Lung (tissue), 12 donors: Measurements from ENCODE around the gene ITGB2. TPM values are rescaled to one million over a fixed set of nuclear protein-coding genes. Genes with fewer than 3 reads are reported as not detected.
A peak's percentile ranks its signal among the peaks of the same experiment; 100 is the strongest.

ENCODE experiments used
- ATAC-seq: fragments of 200-7000 bp; cut with Tn5 transposase; one replicate; pipeline ENCODE4 v1.9.1; 2020; ENCODE audit warnings: moderate number of reproducible peaks; ENCODE audit not compliant: insufficient read depth, low FRiP score
- DNase-seq, 3 donors: peaks; one replicate each; pipeline ENCODE4 v3.0.0-alpha.2; 2013 to 2017
- H3K27ac ChIP-seq, 2 donors: one replicate each; pipeline ENCODE4 v1.5.1; 2013; ENCODE audit warnings: mild to moderate bottlenecking in 2 of 2, moderate library complexity in 2 of 2, control low read depth in 1 of 2, inconsistent platforms in 1 of 2, low read depth in 1 of 2, low read length in 1 of 2
- H3K27me3 ChIP-seq, 3 donors: one replicate each; pipeline ENCODE4 v1.5.1; 2013; ENCODE audit warnings: low read length in 2 of 3; ENCODE audit not compliant: control insufficient read depth in 3 of 3, insufficient read depth in 3 of 3
- H3K36me3 ChIP-seq, 4 donors: one replicate each; pipeline ENCODE4 v1.5.1; 2013; ENCODE audit warnings: low read length in 4 of 4, mild to moderate bottlenecking in 1 of 4, moderate library complexity in 1 of 4; ENCODE audit not compliant: control insufficient read depth in 4 of 4, insufficient read depth in 4 of 4
- H3K4me1 ChIP-seq, 5 donors: one replicate each; pipeline ENCODE4 v1.5.1; 2013; ENCODE audit warnings: low read length in 5 of 5, mild to moderate bottlenecking in 2 of 5, moderate library complexity in 1 of 5; ENCODE audit not compliant: control insufficient read depth in 5 of 5, insufficient read depth in 5 of 5
- H3K4me3 ChIP-seq: one replicate; pipeline ENCODE4 v1.5.1; 2013; ENCODE audit warnings: mild to moderate bottlenecking, control low read depth, moderate library complexity
- H3K9ac ChIP-seq, 2 donors: one replicate each; pipeline ENCODE4 v1.5.1; 2013; ENCODE audit warnings: low read length in 2 of 2, control low read depth in 1 of 2; ENCODE audit not compliant: insufficient read depth in 1 of 2
- H3K9me3 ChIP-seq, 4 donors: one replicate each; pipeline ENCODE4 v1.5.1; 2013; ENCODE audit warnings: low read length in 3 of 4, mild to moderate bottlenecking in 1 of 4, moderate library complexity in 1 of 4; ENCODE audit not compliant: control insufficient read depth in 4 of 4, insufficient read depth in 3 of 4
- WGBS, 2 donors: extraction: QIAGEN DNeasy Blood & Tissue Kit; methylation state at CpG; one replicate each; pipeline ENCODE4 v1.1.7; 2013; 5-methylcytosine and 5-hydroxymethylcytosine counted together
- polyA plus RNA-seq, 2 donors: library from polyadenylated mRNA; stranded (reverse); fragments of 200-250 nt; gene quantifications; one replicate each; pipeline ENCODE4 v1.2.1, GENCODE V29; 2013
- total RNA-seq, 2 donors: library from RNA; depleted of rRNA in 1 of 2; stranded (reverse); fragments of >200 nt in 1 of 2; gene quantifications; one replicate each; pipeline ENCODE4 v1.2.1, GENCODE V29; 2014 to 2021
- TF ChIP-seq, protein P1 (sequence below): IDR thresholded peaks from 2 replicates; pipeline ENCODE4 v1.5.1; 2012; ENCODE audit warnings: mild to moderate bottlenecking; ENCODE audit errors: control extremely low read depth, extremely low read depth
- donor health status: control.
- donor health status: control.
- donor health status: Bipolar disorder and iron deficiency.
- donor health status: healthy.
- donor health status: DM: yes; HTN: yes; CAD: no.

Gene ITGB2
- total and polyA plus RNA-seq, 4 donors: 52.9 to 376 (median 187) TPM

DNA sequence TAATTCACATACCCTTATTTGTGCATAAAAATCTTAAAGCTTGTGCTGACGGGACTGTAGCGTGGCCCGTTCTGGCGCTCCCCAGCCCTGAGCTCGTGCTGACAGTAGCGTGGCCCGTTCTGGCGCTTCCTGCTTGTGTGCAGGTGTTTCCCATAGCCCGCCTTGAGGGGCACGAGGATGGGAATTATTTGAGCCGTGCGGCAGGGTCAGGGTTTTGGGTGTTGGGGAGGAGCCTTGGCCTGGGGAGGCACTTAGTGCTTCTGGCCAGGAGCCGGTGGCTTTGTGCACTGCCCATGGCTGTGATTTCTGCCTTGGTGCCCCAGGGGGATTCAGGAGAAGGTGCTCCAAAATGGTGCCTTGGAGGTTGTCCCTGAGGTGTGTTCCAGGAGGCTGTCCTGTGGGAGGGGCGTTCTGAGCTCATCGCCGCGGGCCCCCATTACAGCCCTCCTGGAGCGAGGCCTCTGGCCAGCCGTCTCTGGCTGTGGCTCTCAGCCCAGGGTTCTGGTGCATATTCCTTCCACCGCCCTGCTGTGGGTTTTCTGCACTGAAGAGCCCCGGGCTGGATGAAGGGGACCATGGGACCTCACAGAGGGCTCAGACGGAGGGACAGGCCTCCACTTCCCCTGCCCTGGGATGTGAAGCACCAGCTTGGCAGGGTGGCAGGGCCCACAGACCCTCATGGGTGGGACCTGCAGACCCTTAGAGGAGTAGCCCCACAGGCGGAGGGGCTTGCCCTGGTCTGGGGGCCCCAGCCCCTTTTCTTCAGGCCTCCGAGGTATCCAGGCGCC, 25.7 kb upstream of the ITGB2 start:
- Histone ChIP-seq H3K4me1 (peaks cover under 1 to 9% (median 5%) of the 10 kb centered on the region in 5 donors), H3K27ac (peak overlapping the region in 1 of 2 donors; percentile 90), H3K9ac (no peak overlapping the region), H3K27me3 (no peaks in the 10 kb centered on the region), H3K36me3 (peaks cover 0 to 42% (median 11%) of the 10 kb centered on the region in 4 donors), H3K9me3 (no peaks in the 10 kb centered on the region), H3K4me3 (no peak overlapping the region)
- ATAC-seq (no peak), DNase-seq (no peak)
- TF ChIP-seq, protein P1, sequence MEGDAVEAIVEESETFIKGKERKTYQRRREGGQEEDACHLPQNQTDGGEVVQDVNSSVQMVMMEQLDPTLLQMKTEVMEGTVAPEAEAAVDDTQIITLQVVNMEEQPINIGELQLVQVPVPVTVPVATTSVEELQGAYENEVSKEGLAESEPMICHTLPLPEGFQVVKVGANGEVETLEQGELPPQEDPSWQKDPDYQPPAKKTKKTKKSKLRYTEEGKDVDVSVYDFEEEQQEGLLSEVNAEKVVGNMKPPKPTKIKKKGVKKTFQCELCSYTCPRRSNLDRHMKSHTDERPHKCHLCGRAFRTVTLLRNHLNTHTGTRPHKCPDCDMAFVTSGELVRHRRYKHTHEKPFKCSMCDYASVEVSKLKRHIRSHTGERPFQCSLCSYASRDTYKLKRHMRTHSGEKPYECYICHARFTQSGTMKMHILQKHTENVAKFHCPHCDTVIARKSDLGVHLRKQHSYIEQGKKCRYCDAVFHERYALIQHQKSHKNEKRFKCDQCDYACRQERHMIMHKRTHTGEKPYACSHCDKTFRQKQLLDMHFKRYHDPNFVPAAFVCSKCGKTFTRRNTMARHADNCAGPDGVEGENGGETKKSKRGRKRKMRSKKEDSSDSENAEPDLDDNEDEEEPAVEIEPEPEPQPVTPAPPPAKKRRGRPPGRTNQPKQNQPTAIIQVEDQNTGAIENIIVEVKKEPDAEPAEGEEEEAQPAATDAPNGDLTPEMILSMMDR: no peak
- 83 to 84% methylated on average over 24 to 25 of the region's 25 CpGs for WGBS, 2 donors

DNA sequence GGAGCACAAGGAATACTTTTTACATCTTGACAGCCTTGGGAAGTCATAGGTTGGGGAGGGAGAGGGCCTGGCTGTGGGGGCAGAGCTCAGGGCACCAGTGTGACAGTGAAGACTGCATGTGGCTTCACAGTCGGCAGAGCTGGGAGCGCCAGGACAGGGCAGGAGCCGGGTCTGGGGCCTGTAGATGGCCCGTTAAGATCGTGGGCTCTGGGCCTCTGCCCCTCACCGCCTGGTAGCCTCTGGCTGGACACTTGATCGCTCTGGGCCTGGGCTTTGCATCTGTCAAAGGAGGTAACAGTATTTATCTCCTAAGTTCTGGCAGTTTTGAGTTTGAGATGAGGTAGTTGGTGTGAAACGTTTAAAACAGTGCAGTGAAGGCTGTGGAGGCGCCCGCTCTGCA, 23.9 kb upstream of the ITGB2 start:
- H3K27me3 ChIP-seq: no peaks in the 10 kb centered on the region
- peaks cover 5 to 16% (median 9%) of the 10 kb centered on the region in 5 donors for H3K4me1 ChIP-seq
- H3K27ac ChIP-seq: no peak overlapping the region
- H3K4me3 ChIP-seq: no peak overlapping the region
- H3K36me3 ChIP-seq: peaks cover 0 to 36% (median 9%) of the 10 kb centered on the region in 4 donors
- H3K9me3 ChIP-seq: no peaks in the 10 kb centered on the region
- DNase-seq (no peak), ATAC-seq (no peak)
- TF ChIP-seq, protein P1: no peak
- no peak overlapping the region for H3K9ac ChIP-seq
- 95% methylated on average over 10 of the region's 10 CpGs for WGBS, 2 donors

DNA sequence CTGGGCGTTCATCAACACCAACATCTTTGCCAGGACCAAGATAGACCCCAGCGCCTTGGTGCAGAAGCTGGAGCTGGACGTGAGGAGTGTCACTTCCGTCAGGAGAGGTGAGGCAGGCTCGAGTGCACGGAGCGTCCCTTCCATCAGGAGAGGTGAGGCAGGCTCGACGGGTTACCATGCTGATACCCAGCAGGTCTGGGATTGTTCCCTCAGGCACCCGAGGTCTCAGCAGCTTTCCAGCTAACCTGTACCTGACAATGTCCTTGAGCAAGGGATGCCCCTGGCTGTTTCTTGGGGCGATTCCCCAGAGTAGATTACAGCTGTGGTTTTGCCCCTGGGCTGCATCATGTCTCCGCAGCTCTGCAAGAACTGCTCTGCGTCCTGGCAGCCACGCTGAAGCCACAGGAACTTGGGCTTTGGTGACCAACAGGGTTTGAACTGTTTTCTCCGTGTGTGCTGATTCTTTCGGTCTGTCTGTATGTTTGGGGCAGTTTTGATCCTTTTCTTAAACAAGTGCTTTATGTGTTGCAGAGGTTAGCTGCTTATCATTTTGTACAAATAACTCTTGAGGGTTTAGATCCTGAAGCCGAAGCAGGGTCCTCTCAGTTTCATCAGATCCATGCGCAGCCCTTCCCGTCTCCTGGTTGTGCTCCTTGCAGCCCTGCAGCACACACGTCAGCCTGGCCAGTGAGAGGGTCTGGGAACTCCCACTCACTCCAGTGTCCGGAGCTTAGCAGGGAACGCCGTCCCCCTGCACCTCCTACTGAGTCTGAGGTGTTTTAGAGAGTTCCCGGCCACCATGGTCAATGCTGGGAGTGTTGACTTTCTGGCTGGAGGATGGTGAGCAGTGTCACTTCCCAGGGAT, 23.2 kb upstream of the ITGB2 start:
- H3K9ac ChIP-seq: no peak overlapping the region
- H3K4me1 ChIP-seq: peaks cover 5 to 21% (median 15%) of the 10 kb centered on the region in 5 donors
- H3K4me3 ChIP-seq: no peak overlapping the region
- ATAC-seq (no peak), DNase-seq (no peak)
- H3K36me3 ChIP-seq: peaks cover 0 to 36% (median 9%) of the 10 kb centered on the region in 4 donors
- no peak overlapping the region for H3K27ac ChIP-seq
- TF ChIP-seq, protein P1: no peak
- no peaks in the 10 kb centered on the region for H3K9me3 ChIP-seq
- H3K27me3 ChIP-seq: no peaks in the 10 kb centered on the region
- 93 to 95% methylated on average over 24 of the region's 24 CpGs for WGBS, 2 donors
